Fibroblast of the aortic adventitia (primary cell): ENCODE results near the gene OR1D5. TPM values are rescaled to one million over a fixed set of nuclear protein-coding genes. Genes with fewer than 3 reads are reported as not detected.
"Not testable (repeated sequence)": the region's sequence is repeated elsewhere in the genome, so short reads cannot be mapped to it uniquely, and the experiment has no call there.

Source experiments
- DNase-seq: peaks from one replicate; pipeline ENCODE4 v3.0.0-alpha.2; 2010; ENCODE audit warnings: low read depth
- H3K4me3 ChIP-seq: 2 replicates; pipeline ENCODE4 v1.5.1; 2011; ENCODE audit warnings: low read depth, mild to moderate bottlenecking, control low read depth, low read length, moderate library complexity
- total RNA-seq: library from RNA; depleted of rRNA; stranded (reverse); fragments of >200 nt; gene quantifications from 2 replicates; pipeline ENCODE4 v1.2.3, GENCODE V29; 2012; ENCODE audit warnings: low replicate concordance
- TF ChIP-seq, protein P1 (sequence below): IDR thresholded peaks from 2 replicates; pipeline ENCODE4 v1.5.1; 2011; ENCODE audit warnings: mild to moderate bottlenecking, low read length, control low read depth, inconsistent platforms; ENCODE audit not compliant: insufficient read depth

OR1D5 gene
- total RNA-seq, 1 donor = not detected

DNA sequence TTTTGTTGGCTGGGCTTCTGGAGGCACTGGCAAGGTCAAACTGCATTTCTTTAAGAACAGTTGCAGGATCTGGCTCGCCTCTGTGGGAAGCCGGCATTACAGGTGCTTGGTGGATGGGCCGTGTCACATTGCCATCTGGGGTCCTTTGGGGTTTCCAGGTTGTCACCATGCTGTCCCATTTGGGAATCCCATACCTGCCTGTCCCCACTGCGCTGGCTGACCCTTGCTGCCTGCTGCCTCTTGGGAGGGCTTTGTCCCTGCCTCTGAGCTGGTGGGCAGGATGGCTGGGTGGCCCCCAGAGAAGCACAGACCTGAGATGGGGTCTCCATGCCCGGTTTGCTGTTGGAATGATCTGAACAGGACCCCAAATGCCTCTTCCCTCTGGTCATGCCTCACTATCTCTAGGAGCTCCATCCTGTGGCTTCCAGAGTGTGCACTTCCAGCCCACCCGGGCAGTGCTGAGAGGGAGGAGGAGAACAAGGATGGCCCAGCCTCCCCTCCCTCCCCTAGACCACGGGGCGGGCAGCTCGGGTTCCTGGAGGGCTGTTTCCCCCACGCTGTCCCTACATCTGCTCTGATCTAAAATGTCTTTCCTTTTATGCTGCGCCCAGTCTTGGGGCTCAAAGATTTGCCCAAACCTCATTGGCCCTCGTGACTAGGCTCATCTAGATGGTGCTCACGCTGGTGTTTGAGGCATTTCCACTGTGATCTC lies 28.0 kb downstream of the OR1D5 start:
- no peak for DNase-seq
- no peak overlapping the region for H3K4me3 ChIP-seq
- TF ChIP-seq, protein P1, sequence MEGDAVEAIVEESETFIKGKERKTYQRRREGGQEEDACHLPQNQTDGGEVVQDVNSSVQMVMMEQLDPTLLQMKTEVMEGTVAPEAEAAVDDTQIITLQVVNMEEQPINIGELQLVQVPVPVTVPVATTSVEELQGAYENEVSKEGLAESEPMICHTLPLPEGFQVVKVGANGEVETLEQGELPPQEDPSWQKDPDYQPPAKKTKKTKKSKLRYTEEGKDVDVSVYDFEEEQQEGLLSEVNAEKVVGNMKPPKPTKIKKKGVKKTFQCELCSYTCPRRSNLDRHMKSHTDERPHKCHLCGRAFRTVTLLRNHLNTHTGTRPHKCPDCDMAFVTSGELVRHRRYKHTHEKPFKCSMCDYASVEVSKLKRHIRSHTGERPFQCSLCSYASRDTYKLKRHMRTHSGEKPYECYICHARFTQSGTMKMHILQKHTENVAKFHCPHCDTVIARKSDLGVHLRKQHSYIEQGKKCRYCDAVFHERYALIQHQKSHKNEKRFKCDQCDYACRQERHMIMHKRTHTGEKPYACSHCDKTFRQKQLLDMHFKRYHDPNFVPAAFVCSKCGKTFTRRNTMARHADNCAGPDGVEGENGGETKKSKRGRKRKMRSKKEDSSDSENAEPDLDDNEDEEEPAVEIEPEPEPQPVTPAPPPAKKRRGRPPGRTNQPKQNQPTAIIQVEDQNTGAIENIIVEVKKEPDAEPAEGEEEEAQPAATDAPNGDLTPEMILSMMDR = no peak

DNA sequence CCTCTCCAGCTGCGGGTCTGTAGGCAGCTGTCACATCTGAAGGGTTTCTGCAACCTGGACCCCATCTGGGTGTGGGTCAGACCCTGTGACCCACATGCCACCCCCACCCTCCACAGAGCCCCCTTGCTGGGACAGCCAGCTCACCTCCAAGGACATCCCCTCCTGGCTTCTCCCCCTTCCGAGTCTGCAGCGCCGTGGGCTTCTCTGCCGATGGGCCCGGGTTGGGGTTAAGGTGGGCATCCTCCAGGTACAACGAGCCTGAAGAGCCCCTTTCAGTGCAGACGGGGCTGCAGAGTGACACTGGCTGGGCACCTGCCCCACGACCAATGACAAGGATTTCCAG lies 28.9 kb downstream of the OR1D5 start:
- TF ChIP-seq, protein P1 = no peak
- no peak overlapping the region for H3K4me3 ChIP-seq
- no peak for DNase-seq

DNA sequence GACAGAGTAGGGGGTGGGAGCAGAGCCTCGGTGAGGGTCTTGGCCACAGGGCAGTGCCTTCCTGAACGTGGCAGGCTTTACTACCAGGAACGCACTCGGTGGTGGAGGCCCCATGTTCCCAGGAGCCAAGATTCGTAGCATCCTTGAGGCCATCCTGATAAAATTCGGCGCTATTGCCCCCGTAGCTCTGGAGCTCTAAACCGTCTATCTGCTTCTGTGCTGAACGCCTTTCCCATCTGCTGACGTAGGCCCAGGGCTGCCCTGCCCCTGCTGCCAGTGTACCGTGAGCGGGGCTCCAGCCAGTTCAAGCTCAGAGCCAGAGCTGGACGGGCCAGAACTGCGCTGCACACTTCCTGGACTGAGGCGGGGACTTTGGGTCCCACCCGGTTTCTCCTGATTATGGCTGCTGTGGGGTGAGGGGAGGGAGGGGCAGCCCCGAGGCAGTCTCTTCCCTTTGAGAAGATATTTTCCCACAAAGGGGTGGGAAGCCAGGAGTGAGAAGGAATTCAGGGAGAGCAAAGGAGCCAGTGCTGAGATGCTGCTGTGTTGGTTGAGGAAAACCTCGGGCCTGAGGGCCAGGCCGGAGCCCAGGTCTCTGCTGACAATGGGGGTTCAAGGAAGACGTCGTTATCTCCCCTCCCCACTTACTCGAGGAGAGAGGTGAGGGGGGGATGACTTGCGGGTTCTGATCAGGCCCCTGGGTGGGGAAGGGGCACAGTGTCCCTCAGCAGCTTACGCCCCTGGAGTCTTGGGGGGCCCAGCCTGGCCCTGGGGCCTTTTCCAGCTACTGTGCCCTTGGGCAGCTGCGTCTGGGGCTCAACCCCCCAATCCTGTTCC lies 29.4 kb downstream of the OR1D5 start:
- TF ChIP-seq, protein P1 = no peak
- no peak overlapping the region for H3K4me3 ChIP-seq
- no peak for DNase-seq

DNA sequence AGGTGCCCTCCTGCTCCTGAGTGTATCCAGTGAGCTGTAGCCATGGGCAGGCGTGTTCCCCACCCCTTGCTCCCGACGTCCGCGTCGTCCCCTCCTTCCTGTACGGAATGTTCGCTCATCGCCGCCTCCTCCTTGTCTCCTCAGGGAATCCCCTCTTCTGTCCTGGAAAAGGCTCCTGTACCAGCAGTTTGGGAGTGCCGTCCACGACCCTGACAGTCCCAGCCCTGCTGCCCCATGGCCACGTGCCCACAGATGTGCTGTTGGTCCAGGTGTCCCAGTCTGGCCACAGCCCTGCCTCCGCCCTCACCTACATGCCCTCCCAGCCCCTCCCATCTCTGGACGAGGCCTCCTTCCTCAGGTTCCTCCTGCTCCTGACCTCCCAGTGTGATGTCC lies 30.2 kb downstream of the OR1D5 start:
- TF ChIP-seq, protein P1 = no peak
- no peak for DNase-seq

DNA sequence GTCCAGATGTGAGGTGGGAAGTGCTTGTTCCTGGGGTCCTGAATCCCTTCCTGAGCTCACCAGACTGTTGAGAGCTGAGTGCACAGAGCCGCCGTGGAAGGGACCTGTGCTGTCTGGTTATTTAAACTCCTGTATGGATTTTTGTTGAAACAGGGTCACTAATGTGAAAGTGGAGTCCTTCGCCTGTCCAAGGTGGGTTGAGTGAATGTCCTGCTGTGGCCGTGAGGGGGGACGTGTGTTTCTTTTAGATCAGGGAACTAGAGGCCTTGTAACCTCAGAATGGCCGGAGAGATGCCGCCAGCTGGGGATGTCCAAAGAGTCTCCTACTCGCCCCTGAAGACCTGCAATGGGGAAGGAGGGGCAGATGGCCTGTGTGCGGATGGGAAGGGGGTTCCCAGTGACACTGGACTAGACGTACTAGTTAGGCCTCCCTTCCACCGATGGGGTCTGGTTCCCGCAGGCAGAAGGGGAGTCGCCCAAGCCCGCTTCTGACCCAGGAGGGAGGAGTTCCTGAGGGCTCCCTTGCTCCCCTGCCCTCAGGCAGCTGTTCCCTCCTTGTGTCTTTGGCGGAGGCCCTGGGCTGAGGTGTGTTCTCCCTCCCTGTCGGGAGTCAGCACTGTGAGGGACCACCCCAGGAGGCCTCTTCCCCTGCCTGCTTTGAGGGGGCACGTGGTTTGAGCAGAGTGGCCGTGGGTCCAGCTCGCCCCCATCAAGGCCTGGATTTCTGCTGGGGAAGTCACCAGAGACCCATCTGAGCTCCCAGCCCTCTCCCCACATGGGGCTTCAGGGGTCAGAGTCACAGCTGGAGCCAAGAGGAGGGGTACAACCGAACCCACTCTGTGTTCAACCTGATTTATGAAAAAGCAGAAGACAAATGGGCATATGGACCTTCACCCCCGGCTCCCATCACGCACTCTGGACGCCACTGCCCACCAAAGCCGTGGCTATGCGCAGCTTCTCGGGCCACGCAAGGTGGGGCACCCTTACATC lies 30.9 kb downstream of the OR1D5 start:
- TF ChIP-seq, protein P1 = no peak
- no peak overlapping the region for H3K4me3 ChIP-seq
- DNase-seq = no peak

More for the DNA sequence above, 30.2 kb downstream of the OR1D5 start:
- no peak overlapping the region for H3K4me3 ChIP-seq

DNA sequence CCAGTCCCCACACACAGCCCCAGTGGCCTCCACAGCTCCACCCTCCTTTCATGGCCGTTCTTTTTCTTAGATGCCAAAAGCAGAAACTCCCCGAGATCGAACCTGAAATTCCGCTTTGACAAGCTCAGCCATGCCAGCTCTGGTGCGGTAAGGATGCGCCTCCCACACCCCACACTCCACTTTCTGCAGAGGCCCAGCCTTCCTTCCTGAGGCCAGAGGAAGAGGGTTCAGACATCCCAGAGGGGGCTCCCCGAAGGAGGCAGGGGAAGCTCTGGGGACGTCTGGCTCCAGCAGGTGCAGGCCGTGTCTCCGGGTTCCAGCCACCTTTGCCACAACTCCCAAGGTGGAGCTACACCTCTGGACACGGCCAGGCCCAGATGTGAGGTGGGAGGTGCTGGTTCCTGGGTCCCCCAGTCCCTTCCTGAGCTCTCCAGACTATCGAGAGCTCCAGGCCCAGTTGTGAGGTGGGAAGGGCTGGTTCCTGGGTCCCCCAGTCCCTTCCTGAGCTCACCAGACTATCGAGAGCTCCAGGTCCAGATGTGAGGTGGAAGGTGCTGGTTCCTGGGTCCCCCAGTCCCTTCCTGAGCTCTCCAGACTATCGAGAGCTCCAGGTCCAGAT lies 32.4 kb downstream of the OR1D5 start:
- not testable (repeated sequence) for DNase-seq

More for the DNA sequence above, 32.4 kb downstream of the OR1D5 start:
- not testable (repeated sequence) for H3K4me3 ChIP-seq
